Ishikawa (cell line): ENCODE data around the gene SPOCK2.

ENCODE experiments used
- CEBPB ChIP-seq: IDR thresholded peaks from 2 replicates; pipeline ENCODE4 v1.6.1; 2012
- CREB1 ChIP-seq: IDR thresholded peaks from 2 replicates; pipeline ENCODE4 v1.6.1; 2012; ENCODE audit warnings: low read depth
- EGR1 ChIP-seq: IDR thresholded peaks from 2 replicates; pipeline ENCODE4 v1.6.1; 2012
- EP300 ChIP-seq: IDR thresholded peaks from 2 replicates; pipeline ENCODE4 v1.6.1; 2012; ENCODE audit warnings: borderline replicate concordance
- FOXM1 ChIP-seq: IDR thresholded peaks from 2 replicates; pipeline ENCODE4 v1.6.1; 2012; ENCODE audit warnings: low read depth, borderline replicate concordance
- NFIC ChIP-seq: IDR thresholded peaks from 2 replicates; pipeline ENCODE4 v1.6.1; 2012
- RAD21 ChIP-seq: IDR thresholded peaks from 2 replicates; pipeline ENCODE4 v1.6.1; 2012; ENCODE audit warnings: low read depth
- TAF1 ChIP-seq: IDR thresholded peaks from 2 replicates; pipeline ENCODE4 v1.6.1; 2012; ENCODE audit warnings: low read depth, mild to moderate bottlenecking
- TCF12 ChIP-seq: IDR thresholded peaks from 2 replicates; pipeline ENCODE4 v1.6.1; 2012; ENCODE audit warnings: low read depth
- TEAD4 ChIP-seq: IDR thresholded peaks from 2 replicates; pipeline ENCODE4 v1.6.1; 2012
- YY1 ChIP-seq: IDR thresholded peaks from 2 replicates; pipeline ENCODE4 v1.6.1; 2012; ENCODE audit warnings: low read depth
- ZBTB7A ChIP-seq: IDR thresholded peaks from 2 replicates; pipeline ENCODE4 v1.6.1; 2012; ENCODE audit warnings: low read depth
- TF ChIP-seq, protein P1 (sequence below): IDR thresholded peaks from 2 replicates; pipeline ENCODE4 v1.6.1; 2012
- TF ChIP-seq, protein P2 (sequence below): IDR thresholded peaks from 2 replicates; pipeline ENCODE4 v1.6.1; 2012
- TF ChIP-seq, protein P3 (sequence below): IDR thresholded peaks from 2 replicates; pipeline ENCODE4 v1.6.1; 2012; ENCODE audit warnings: low read depth, mild to moderate bottlenecking

Gene SPOCK2

DNA sequence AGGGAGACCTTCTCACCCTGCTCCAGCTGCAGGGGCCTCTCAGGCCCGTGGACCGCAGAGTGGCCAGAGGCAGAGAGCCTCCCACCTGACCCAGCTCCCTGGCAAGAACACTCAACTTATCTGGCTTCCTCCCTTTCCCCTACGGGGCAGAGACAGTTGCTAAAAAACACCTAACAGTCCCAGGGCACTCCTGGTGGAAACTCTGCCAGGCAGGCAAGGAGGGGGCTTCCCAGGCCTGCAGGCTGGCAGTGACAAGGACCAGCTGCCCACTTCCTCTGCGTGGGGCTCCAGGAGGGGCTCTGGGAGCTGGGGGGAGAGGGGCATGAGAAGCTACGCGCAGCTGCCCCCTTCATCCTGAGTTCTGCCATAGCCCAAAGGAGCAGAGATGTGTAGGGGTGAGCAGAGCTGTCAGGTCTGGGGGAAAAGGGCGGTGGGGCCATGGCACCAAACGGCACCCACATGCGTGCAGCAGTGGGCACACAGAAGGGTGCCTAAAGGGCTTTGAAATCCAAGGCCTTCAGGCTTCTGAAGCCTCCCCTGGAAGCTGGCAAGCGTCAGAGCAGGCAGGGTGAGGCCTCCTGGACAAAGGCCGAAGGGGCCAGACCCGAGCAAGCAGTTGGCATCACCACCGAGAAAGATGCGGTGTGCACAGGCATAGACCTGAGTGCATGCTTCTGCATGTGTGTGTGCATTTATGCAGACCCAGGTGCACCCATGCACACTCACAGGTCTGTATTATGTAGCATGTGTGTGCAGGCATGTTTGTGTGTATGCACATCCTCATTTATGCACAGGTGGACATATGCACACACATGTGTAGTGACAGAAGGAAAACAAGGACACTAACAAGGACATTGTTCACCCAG lies 14.4 kb downstream of the SPOCK2 start:
- TF ChIP-seq, protein P1, sequence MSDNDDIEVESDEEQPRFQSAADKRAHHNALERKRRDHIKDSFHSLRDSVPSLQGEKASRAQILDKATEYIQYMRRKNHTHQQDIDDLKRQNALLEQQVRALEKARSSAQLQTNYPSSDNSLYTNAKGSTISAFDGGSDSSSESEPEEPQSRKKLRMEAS = no peak
- no peak for TF ChIP-seq FOXM1
- TF ChIP-seq EGR1 = no peak
- TF ChIP-seq ZBTB7A = no peak
- no peak for TF ChIP-seq EP300
- TF ChIP-seq CEBPB = no peak
- TF ChIP-seq TEAD4 = no peak
- TF ChIP-seq, protein P2, sequence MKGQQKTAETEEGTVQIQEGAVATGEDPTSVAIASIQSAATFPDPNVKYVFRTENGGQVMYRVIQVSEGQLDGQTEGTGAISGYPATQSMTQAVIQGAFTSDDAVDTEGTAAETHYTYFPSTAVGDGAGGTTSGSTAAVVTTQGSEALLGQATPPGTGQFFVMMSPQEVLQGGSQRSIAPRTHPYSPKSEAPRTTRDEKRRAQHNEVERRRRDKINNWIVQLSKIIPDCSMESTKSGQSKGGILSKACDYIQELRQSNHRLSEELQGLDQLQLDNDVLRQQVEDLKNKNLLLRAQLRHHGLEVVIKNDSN = no peak
- TF ChIP-seq CREB1 = no peak
- no peak for TF ChIP-seq TAF1
- no peak for TF ChIP-seq RAD21
- no peak for TF ChIP-seq NFIC
- TF ChIP-seq TCF12 = no peak
- TF ChIP-seq YY1 = no peak
- TF ChIP-seq, protein P3, sequence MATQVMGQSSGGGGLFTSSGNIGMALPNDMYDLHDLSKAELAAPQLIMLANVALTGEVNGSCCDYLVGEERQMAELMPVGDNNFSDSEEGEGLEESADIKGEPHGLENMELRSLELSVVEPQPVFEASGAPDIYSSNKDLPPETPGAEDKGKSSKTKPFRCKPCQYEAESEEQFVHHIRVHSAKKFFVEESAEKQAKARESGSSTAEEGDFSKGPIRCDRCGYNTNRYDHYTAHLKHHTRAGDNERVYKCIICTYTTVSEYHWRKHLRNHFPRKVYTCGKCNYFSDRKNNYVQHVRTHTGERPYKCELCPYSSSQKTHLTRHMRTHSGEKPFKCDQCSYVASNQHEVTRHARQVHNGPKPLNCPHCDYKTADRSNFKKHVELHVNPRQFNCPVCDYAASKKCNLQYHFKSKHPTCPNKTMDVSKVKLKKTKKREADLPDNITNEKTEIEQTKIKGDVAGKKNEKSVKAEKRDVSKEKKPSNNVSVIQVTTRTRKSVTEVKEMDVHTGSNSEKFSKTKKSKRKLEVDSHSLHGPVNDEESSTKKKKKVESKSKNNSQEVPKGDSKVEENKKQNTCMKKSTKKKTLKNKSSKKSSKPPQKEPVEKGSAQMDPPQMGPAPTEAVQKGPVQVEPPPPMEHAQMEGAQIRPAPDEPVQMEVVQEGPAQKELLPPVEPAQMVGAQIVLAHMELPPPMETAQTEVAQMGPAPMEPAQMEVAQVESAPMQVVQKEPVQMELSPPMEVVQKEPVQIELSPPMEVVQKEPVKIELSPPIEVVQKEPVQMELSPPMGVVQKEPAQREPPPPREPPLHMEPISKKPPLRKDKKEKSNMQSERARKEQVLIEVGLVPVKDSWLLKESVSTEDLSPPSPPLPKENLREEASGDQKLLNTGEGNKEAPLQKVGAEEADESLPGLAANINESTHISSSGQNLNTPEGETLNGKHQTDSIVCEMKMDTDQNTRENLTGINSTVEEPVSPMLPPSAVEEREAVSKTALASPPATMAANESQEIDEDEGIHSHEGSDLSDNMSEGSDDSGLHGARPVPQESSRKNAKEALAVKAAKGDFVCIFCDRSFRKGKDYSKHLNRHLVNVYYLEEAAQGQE = no peak

DNA sequence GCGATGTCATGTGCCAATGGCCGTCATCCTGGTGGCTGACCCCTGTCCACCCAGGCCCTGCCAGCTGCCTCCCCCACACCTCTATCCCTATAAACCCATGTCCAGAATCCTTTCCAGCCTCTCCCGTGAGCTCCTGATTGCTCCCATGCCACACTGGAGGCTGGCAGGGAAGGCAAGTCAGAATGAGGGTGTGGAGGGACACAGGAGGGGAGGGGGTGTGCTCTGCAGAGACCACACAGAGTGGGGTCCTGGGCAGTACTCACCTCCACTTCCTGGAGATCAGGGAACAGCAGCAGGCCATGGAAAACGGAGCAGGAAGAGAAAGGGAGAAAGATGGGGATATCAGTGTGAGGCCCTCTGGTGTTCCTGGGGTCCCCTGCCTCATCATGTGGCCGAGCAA lies 15.7 kb downstream of the SPOCK2 start:
- TF ChIP-seq, protein P3 = no peak
- TF ChIP-seq TEAD4 = no peak
- TF ChIP-seq FOXM1 = no peak
- no peak for TF ChIP-seq CEBPB
- TF ChIP-seq YY1 = no peak

DNA sequence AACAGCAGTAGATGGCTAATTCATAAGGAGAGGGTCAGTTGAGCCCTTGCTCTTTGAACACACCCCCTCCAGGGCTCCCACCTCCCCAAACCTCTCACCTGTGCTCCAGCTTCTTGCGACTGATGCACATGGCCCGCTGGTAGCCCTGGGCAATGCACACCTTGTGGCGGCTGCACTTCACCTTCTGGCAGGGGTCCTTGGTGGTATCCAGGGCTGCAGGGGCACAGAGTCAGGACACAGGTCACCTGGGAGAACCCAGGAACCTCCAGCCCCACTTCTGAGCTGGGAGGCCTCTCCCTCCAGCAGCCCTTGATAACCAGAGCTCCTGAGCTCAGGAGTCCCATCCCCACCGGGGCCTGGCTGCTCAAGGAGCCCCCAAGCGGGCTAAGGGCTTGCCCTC lies 16.3 kb downstream of the SPOCK2 start:
- TF ChIP-seq TEAD4 (no peak), CREB1 (no peak), NFIC (no peak), TAF1 (no peak), CEBPB (no peak), FOXM1 (no peak), TCF12 (no peak), ZBTB7A (no peak), EP300 (no peak)
- TF ChIP-seq, protein P3 = no peak

DNA sequence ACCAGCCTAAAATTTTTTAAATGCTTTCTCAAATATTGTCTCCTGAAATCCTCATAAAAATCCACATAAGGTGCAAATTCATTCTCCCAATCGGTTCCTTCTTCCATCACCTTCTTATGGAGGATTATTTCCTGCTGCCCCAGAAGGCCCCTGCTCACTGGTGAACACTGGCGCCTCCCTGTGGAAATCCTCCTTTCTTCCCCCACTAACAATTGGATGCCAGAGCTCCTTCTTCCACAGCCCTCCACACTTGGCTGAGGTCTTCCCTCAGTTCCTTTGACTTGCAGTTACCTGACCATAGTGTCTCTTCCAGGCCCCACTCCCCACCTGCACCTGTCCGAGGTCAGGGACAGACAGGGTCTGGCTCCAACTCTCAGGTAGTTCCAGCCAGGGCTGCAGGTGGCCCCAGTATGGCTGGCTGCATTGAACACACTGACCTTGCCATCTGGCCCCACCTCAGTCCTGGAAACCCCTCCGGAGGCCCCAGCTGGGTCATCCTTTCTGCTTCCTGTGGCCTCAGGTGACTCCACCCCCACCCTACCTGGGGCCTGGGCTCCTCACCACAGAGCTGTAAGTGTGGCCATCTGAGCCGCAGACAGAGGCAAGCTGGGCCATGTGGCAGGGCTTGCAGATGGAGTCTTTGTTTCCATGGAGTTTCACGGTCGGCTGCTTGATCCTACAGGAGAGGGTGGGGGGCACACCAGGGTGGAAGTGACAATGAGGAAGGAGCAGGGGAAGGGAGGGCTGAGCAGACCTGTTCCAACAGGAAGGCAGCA lies 18.4 kb downstream of the SPOCK2 start:
- TF ChIP-seq RAD21 (peak; percentile 43; the same call in 1 of the 2 replicates), YY1 (no peak), ZBTB7A (no peak)

DNA sequence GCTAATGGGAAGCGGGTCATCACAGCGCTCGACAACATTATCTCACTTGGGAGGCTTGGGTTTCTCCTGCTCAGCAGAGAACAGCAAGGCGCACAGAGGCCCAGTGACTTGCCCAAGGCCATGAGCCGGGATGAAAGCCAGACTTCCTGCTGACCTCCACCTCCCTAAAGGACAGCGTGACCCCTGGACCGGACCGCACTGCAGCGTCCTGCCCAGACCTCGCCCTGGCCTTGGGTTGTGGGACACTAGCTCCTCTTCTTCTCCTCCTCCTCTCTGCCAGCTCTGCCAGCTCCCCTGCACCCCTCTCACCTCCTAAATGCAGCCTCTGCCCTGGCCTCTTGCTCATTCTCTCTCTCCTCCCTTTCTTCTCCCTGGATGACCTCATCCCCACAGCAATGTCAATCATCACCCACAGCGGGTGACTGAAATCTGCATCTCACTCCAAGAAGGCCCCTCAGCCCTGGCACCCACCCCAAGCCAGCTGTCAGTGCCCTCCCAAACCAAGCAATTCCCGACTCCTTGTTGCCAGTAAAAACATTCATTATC lies 19.4 kb downstream of the SPOCK2 start:
- TF ChIP-seq TAF1 (no peak), FOXM1 (no peak), RAD21 (no peak), EP300 (no peak), CREB1 (no peak), TEAD4 (no peak), NFIC (no peak), CEBPB (no peak), ZBTB7A (no peak), YY1 (no peak), EGR1 (no peak)
- TF ChIP-seq, protein P2 = no peak
- TF ChIP-seq, protein P1 = no peak
